Measurements from ENCODE around the gene BCR.

BCR gene

DNA sequence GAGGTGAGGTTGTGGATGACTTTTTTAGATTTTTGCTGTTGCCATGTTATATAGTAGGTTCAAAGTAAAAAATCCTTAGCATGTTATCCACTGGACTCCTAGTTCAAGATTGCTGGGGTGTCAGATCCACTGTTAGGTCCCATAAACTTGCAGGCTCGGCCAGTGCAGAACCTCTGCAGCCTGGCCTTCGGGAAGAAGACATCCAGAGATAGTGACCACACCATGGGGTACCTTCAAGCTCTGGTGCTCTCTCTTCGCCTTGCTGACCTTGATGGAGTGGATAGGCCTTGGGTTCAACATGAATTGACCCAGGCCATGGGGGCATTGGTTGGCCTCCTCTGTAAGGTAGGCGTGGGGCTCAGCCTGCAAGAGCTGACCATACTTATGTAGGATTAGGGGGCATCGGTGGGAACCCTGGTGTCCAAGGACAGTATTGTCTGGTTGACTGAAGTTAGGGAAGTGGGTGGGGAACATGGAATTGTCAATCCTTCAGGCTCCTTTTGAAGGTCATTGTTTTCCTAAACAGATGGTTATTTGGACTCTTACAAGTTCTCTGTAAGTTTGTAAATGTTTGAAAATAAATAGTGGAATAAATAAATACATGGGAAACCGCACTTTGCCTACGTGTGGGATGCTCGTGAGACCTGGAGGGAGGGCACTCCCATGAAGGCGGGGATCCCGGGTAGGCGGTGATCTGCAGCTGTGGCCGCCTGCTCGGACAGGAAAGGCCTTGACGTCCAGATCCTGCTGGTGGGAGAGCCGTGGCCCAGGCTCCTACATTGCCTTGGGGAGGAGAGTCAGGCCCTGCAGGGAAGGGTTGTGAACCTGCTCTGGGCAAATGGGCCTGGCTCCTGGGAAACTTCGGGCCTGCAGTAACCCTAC lies 37.1 kb downstream of the BCR start:
- DNase-seq (ENCODE audit: low spot score): no peak

DNA sequence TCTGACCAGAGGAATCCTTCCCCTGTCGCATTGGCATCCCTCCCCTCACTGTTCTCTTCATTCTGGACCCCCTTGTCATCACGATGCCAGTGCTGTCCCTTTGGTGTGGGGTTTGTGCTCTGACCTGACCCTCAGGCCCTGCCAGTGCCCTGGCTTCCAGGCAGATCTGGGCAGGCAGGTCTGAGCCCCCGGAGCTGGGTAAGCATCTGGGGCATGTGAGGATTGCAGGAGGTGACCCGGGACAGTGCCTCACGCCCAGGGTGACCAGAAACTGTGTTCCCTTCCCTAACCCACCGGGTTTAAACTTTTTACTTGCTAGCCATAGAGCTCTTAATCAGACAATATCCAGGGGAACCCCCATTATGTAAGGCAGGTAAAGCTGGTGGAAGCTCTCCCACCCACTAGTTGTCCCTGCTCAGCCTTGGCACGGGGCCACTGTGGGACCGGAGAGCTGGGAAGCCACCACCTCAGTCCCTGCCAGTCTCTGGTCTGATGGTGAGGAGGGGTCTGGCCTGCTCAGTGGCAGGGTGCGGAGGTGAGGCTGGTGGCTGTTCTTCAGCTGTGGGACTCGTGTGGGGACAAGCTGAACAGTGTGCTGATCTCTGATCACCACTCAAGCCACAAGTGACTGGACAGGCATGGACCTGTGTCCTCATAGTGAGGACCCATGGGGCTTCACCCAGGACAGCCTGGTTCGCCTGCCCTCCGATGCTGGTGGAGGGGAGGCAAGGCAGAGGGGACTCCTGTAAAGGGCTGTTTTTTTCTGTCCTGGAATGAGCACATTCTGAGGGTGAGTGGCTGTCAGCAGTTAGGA lies 38.0 kb downstream of the BCR start:
- no peak for DNase-seq (ENCODE audit: low spot score)

DNA sequence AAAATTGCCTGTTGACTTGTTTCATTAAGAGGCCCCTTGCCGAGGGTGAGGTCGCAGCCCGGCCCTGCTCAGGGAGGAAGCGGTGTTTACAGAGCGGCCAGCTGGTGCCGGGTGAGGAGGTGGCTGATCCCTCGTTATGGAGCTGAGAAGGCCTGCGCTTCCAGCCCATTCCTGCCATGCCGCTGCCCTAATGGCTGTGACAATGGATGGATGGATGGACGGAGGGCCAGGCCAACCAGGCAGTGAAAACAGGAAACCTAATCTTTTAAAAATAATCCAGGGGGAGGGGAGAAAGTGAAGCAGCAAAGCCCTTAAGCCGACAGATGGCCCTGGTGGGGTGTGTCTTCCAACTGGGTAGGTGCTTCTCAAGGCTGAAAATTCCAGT lies 38.5 kb downstream of the BCR start:
- no peak for DNase-seq (ENCODE audit: low spot score)

DNA sequence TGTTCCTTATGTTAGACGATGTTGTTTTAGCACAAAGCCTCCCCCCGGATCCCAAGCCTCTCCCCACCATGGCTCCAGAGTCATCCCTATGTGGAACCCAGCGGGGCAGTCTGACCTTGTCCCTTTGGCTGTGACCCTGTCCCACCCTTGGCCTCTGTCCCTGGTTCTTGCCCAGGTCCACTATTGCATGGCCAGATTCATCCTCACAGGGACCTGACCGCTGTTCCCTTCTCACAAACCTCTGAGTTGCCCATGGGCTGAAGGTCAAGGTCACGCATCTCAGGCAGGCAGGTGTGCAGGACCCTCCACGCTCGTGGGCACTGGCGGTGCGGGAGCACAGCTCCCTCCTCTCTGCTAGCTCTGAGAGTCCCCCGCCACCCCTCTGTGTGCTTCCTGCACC lies 39.0 kb downstream of the BCR start:
- no peak for DNase-seq (ENCODE audit: low spot score)

DNA sequence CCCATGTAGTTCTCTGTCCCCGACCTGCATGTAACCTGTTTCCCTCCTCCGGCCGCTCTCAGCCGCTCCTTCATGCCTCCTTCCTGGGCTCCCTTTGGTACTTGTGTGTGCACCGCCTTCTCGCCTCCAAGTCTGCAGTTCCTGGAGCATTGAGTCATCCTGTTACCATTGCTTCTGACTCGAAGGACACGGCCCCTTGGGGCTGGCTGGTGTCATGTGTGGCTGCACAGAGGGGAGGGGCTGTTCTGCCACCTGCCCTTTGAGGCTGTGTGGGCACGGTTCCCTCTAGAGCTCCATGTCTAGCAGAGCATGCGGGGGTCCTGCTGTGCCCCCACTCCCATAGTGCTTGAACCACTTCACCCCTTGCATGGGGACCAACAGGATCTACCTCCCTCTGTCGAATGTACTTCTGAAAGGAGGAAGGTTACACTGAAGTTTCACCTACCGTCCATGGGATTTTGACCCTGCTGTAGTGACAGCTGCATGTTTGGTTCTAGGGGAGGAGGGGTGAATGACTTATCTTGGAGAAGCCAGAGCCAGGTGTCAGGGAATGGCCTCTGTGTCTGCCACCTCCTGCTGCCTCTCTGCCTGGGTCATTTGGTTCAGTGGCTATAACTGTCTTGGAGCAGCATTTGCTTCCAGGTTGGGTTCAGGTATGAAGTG lies 39.6 kb downstream of the BCR start:
- peak; percentile 65 for DNase-seq (ENCODE audit: low spot score)

DNA sequence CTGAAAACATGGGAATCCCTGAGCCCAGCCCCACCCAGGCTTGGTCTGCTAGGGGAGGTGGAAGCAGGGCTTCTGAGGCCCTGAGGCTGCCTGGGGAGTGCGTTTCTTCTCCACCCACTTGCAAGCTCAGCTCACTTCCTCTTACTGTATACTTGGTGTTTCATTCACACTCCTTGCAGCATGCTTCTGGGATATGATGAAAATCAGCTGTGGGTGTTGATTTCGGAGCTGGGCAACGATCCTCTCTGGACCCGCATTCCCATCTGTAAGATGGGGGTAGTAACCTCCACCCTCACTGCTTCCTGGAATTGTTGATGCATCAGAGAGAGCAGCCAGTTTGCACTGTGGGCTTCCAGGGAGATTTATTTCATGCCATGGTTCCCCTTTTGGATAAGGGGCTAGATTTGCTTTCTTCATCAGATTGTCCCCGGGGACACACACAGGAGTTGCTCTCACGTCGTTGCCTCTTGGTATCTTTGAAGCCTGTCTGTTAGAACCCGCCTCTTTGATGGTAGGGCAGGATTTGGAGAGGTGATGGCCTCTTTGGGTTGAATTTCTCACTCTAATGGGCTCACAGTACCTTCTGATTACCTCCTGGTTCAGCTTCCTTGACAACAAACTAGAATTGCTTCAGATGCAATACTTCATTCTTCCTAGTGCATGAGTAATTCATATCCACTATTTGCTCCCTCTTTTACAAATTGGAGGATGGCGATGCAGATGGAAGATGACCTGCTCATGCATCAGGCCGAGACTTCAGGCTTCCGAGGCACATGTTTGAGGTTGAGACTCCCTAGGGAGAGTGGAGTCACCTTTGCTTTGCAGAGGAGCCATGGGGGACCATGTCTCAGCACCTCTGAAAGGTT lies 40.4 kb downstream of the BCR start:
- no peak for DNase-seq (ENCODE audit: low spot score)

DNA sequence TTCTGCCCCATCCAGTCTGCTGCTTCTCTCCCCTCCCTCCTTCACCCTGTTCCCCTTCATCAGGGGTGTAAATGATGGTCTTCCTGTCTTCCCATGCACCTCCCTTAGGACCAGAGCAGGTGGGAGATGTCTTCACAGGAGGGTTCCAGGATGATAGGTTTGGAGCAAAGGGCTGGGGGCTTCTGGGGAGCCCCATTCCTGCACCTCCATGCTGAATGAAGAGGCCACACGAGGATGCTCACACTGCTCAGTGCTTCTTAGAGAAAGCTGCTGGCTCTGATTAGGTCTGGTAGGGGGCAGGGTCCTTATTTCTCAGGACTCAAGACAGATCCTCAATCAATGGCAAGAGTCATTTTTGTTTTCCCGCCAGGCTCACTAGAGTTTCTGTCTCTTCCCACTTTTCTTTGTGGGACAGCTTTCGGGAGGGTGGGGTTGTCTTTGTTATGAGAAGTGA lies 41.1 kb downstream of the BCR start:
- no peak for DNase-seq (ENCODE audit: low spot score)

DNA sequence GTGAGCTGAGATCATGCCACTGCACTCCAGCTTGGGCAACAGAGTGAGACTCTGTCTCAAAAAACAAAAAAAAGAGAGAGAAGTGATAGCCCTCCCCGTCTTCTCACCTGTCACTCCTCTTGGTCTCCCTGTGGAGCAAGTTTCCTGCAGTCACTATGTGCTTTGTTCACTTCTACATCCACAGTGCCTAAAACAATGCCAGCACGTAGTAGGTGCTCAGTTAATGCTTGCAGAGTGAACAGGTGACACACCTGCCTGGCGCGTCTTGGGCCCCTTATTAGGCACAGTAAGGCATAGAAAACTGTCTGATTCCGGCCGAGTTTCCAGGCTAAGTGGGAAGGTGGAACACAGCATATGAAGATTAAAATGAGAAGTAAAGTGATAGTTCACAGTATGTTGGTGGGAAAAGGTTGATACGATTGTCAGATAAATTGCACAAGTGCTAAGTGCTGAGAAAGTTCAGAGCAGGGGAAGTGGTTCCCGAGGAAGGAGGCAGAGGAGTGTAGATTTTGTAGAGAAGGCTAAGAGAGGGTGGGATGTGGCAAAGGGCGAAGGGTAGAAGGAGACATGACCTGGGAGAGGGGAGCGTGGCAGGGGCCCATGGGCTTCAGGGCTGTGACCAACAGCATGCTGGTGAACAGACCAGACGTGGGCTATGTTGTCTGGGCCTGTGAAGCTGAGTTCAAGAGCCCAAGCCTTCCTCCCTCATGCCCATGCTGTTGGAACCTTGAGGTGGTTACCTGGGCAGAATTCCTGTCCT lies 41.9 kb downstream of the BCR start:
- no peak for DNase-seq (ENCODE audit: low spot score)

DNA sequence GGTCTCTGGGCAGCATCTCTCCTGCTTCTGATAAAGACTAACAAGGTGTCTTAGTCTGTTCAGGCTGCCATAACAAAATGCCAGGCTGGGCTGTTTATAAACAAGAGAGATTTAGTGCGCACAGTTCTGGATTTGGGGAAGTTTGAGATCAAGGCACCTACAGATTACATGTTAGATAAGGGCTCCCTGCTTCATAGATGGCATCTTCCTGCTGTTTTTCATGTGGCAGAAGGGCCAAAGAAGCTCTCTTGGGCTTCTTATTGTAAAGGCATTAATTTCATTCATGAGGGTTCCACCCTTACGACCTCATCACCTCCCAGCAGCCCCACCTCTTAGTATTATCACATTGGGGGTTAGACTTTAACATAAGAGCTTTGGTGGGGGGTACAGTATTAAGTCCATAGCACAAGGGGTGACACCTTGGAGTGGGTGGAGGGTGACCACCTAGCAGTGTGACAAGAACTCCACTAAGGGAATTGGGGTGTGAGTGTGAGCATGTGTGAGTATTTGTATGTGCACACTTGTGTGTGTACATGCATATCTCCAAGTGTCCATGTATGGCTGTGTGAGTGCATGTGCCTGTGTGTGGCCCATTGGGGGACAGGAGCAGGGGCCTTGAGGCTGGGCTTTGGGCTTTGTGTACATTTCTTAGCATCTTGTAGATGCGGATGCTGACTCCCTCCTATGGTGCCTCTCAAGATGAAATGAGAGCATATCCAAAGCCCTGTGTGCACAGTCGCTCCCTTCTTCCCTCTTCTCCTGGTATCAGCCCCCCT lies 42.7 kb downstream of the BCR start:
- DNase-seq (ENCODE audit: low spot score): no peak

DNA sequence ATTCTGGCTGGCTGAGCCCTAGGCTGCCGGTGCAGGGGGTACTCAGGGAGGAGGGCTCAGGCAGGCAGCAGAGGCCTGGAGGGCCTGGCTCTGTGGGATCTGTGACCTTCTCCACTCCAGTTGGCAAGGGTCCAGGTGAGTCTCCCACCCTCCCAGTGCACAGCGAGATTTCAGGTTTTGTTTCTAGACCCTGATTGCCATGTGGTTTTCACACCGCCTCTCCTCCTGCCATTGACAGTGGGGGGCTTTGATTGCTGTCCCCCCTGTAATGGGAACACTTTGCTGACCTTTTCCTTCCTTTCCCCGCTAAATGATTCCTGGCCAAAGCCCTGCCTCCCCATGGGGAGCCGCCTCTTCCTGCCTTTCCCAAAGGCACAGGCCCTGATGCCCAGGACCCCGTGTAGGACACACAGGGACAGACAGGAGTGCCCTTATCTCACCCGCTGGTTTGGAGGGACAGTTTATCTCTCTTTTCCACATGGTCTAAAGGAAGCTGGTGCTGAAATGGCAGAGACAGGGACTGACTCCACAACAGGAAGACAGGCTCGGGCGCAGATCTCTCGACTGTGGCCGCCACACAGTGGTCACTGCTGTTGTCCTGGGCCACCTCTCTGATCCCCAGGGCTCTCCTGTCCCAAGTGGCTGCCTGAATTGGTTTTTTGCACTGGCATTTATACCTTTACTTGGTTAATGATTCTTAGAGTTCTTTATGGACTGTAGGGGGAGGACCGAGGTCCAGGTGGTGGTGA lies 43.4 kb downstream of the BCR start:
- no peak for DNase-seq (ENCODE audit: low spot score)

DNA sequence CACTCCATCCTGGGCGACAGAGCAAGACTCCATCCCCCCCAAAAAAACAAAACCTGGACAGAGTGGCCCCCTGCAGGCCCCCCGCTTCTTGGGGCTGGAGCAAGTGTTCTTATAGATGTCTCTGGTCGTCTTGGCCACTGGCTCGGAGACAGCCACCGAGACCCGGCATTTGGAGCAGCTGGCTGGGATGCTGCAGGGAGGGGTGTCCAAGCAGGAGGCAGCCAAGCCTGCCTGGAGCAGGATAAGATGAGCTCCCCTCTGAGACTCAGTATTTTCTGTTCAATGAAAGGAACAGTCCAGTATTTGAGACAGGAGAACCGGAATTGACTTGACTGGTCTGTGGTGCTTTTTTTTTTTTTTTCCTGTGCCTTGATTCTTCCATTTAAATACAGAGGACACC lies 44.5 kb downstream of the BCR start:
- DNase-seq (ENCODE audit: low spot score): no peak

DNA sequence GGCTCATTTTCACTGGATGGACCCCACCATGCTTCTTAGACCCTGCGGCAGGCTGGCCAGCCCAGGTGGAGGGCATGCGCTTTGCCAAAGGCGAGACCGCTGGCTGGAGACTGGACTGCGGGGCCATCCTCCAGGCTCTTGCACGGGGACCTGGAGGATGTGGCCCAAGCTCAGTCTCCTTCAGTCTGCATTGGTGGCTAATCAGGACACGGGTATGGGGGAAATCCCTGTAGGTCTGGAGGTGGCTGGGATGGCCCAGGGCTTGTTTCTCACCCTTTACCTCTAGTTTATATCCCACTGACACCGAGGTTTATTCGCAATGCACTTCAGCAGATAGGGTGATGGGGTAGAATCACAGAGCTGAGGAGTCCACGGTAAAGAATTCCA lies 45.0 kb downstream of the BCR start:
- no peak for DNase-seq (ENCODE audit: low spot score)

DNA sequence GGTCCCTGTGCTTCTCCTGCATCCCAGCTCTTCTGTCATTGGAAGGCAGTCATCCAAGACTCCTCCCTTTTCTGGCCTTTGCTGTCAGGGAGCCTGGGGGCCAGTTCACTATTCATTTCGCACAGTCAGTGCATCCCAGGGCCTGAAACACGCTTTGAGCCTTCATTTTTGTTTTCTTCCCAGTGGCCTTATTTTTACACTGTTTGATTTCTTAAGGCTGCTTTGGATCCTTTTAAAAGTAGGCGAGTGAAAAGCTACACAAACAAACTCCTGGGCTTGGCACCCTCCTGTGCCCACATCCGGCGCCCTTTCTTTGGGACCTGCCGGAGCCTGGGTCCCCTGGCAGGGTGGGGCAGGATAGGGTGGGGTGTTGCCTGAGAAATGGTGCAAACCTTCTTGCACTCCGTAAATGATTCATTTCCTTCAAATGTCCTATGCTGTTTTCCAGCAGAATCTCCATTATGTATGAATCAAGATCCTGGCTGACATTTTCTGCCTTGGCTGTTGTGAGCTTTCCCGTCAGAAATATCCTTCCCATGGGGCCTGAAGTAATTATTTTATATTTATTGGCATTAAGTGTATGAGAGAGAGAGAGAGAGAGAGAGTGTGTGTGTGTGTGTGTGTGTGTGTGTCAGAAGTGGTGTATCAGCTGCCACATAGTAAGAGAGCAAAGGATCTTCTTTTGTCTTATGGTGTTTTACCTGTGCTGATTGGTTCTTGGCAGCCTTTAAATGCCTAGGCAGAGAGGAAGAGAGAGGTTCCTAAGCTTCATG lies 45.6 kb downstream of the BCR start:
- DNase-seq (ENCODE audit: low spot score): peak; percentile 54

DNA sequence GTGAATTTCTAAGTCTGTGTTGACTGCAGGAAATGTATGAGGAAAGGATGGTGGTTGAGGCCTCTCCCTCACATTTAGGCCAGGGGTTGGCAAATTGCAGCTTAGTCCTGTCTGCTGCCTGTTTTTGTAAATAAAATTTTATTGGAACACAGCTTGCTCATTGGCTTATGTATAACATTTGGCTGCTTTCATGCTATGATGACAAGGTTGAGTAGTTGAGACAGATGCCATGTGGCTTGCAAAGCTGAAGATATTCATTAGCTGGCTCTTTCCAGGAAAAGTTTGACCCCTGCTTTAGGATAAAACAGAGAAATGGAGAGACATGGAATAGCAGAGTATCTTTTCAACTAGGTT lies 46.2 kb downstream of the BCR start:
- no peak for DNase-seq (ENCODE audit: low spot score)

DNA sequence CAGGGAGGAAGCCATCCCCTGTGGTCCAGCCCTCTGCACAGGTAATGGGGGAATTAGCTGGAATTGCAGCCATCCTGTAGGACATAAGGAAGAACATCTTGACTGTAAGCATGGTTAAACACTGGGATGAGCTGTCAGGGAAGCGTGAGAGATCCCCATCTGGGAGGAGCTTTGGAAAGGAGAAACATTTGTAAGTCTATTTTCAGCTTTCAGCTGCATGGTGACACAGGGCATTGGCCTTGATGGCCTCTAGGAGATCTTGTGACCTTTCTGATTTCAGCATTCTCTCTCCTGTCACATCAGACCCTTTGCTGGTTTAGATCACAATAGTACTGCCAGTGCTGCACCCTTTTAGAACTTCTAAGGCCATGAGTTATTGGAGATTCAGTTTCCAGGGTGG lies 47.1 kb downstream of the BCR start:
- DNase-seq (ENCODE audit: low spot score): no peak

DNA sequence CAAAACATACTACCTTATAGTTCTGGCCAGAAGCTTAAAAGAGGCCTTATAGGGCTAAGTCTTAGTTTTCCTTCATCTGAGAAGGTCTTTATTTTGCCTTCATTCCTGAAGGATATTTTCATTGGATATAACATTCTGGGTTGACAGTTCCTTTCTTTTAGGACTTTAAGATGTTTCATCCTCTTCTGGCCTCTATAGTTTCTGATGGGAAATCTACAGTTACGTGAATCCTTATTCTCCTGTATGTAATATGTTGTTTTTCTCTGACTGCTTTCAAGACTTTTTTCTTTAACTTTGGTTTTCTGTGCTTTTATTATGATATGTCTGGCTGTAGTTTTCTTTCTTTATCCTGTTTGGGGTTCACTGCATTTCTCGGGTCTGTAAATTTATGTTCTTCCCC lies 48.2 kb downstream of the BCR start:
- no peak for DNase-seq (ENCODE audit: low spot score)

DNA sequence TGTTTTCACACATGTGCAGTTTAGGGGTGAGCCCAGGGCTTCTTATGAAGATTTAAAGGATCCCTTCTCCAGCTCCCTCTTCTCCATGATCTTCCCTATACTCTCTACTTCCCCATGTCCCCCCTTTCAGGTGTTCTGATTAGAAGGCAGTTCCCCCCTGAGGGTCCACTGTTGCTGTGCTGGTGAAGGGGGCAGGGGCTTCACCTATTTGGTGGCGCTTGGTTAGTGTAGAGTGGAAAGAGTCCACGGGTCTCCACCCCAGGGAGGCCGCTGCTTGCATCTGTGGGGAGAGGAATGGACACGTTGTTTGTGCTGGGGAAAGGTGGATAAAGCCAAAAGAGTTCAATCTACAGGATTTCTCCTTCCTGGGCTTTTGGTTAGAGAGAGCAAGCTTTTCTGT lies 49.3 kb downstream of the BCR start:
- DNase-seq (ENCODE audit: low spot score): no peak

DNA sequence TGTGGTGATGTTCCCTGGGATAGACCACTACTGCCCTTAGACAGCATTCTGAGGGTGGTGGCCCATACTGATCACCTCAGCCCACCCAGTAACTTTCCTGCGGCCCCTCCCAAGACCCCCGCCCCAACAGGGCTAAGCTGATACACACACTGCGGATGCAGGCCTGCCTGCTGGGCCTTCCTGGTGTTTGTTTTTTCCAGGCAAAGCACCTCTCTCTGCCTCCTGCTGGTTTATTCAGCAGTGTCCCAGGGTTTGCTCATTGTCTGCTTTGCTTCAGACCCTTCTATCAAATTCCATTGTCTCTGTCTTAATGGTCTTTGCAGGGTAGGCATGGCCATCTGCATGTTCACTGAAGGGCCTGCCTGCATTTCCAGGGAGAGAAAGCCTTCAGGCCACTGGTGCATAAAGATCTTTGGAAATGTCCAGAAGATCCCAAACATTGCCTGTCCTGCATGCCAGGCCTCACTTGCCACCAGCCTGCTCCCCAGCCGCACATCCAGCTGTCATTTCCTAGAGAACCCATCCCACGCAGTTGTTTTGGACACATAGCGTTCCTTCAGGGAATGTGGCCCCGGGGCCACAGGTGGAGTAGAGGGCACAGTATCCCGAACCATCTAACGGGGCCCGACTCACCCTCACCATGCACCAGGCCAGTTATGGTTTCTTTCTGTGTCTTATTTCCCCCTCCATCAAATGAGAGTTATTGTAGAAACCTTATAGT lies 50.2 kb downstream of the BCR start:
- DNase-seq (ENCODE audit: low spot score): no peak
